Astrocyte of the hippocampus (primary cell): ENCODE measurements around the gene DGKG.

Source experiments
- DNase-seq: peaks from one replicate; pipeline ENCODE4 v3.0.0; 2011; ENCODE audit warnings: low read depth, low spot score

DGKG gene

GRCh38 chr3:186144257-186144656 is 217.8 kb downstream of the DGKG start:
- DNase-seq = no peak

GRCh38 chr3:186143250-186143649 is 218.8 kb downstream of the DGKG start:
- no peak for DNase-seq

- DNase-seq = no peak
Observed at GRCh38 chr3:186142393-186142932, 219.6 kb downstream of the DGKG start.

- no peak for DNase-seq
Observed at GRCh38 chr3:186141790-186142189, 220.2 kb downstream of the DGKG start.

GRCh38 chr3:186138272-186138981 is 223.6 kb downstream of the DGKG start:
- no peak for DNase-seq

- DNase-seq = no peak
Observed at GRCh38 chr3:186137051-186137685, 224.9 kb downstream of the DGKG start.

GRCh38 chr3:186133980-186134379 is 228.1 kb downstream of the DGKG start:
- DNase-seq = no peak

- DNase-seq = no peak
Observed at GRCh38 chr3:186132487-186132886, 229.5 kb downstream of the DGKG start.

- DNase-seq = no peak
Observed at GRCh38 chr3:186129206-186129605, 232.8 kb downstream of the DGKG start.

GRCh38 chr3:186128158-186128557 is 233.9 kb downstream of the DGKG start:
- no peak for DNase-seq

- DNase-seq = no peak
Observed at GRCh38 chr3:186127463-186127862, 234.6 kb downstream of the DGKG start.

- DNase-seq = no peak
Observed at GRCh38 chr3:186125118-186125517, 236.9 kb downstream of the DGKG start.

GRCh38 chr3:186124592-186124991 is 237.4 kb downstream of the DGKG start:
- DNase-seq = peak; percentile 37

GRCh38 chr3:186123012-186123411 is 239.0 kb downstream of the DGKG start:
- DNase-seq = no peak

GRCh38 chr3:186121968-186122367 is 240.1 kb downstream of the DGKG start:
- DNase-seq = no peak

- DNase-seq = no peak
Observed at GRCh38 chr3:186121278-186121677, 240.8 kb downstream of the DGKG start.

GRCh38 chr3:186119499-186119898 is 242.5 kb downstream of the DGKG start:
- no peak for DNase-seq

- DNase-seq = no peak
Observed at GRCh38 chr3:186118692-186119091, 243.3 kb downstream of the DGKG start.

- DNase-seq = no peak
Observed at GRCh38 chr3:186117521-186118134, 244.4 kb downstream of the DGKG start.

GRCh38 chr3:186115239-186115996 is 246.6 kb downstream of the DGKG start:
- no peak for DNase-seq

- no peak for DNase-seq
Observed at GRCh38 chr3:186110975-186111974, 250.8 kb downstream of the DGKG start.
